CD4-positive, alpha-beta T cell treated with Interleukin-15 for 1 hour (primary cell): ENCODE measurements around the gene EIPR1.

Experiments
- DNase-seq: peaks from one replicate; pipeline ENCODE4 v3.0.0-alpha.2; 2020

EIPR1 gene

GRCh38 chr2:3355951-3356569, 21.6 kb downstream of the EIPR1 start:
- no peak for DNase-seq

GRCh38 chr2:3354986-3355385, 22.6 kb downstream of the EIPR1 start:
- DNase-seq: no peak

GRCh38 chr2:3349211-3349693, 28.4 kb downstream of the EIPR1 start:
- DNase-seq: no peak

GRCh38 chr2:3348767-3349166, 28.9 kb downstream of the EIPR1 start:
- no peak for DNase-seq

- DNase-seq: no peak
Measured at GRCh38 chr2:3345621-3346020, 32.0 kb downstream of the EIPR1 start.

GRCh38 chr2:3344897-3345296, 32.7 kb downstream of the EIPR1 start:
- no peak for DNase-seq

GRCh38 chr2:3343012-3343411, 34.6 kb downstream of the EIPR1 start:
- DNase-seq: no peak

GRCh38 chr2:3342324-3342723, 35.3 kb downstream of the EIPR1 start:
- DNase-seq: no peak

- no peak for DNase-seq
Measured at GRCh38 chr2:3341336-3341735, 36.3 kb downstream of the EIPR1 start.

- no peak for DNase-seq
Measured at GRCh38 chr2:3340144-3340543, 37.5 kb downstream of the EIPR1 start.

GRCh38 chr2:3338340-3338739, 39.3 kb downstream of the EIPR1 start:
- DNase-seq: no peak

GRCh38 chr2:3336844-3337243, 40.8 kb downstream of the EIPR1 start:
- no peak for DNase-seq

GRCh38 chr2:3334392-3335345, 42.9 kb downstream of the EIPR1 start:
- DNase-seq: no peak

- DNase-seq: no peak
Measured at GRCh38 chr2:3332133-3332532, 45.5 kb downstream of the EIPR1 start.

- DNase-seq: no peak
Measured at GRCh38 chr2:3329491-3329890, 48.1 kb downstream of the EIPR1 start.

- DNase-seq: no peak
Measured at GRCh38 chr2:3326871-3327270, 50.7 kb downstream of the EIPR1 start.

GRCh38 chr2:3326182-3326537, 51.5 kb downstream of the EIPR1 start:
- DNase-seq: no peak

GRCh38 chr2:3325458-3326181, 52.0 kb downstream of the EIPR1 start:
- no peak for DNase-seq

GRCh38 chr2:3324404-3325281, 53.0 kb downstream of the EIPR1 start:
- no peak for DNase-seq

- no peak for DNase-seq
Measured at GRCh38 chr2:3324036-3324386, 53.6 kb downstream of the EIPR1 start.

- DNase-seq: no peak
Measured at GRCh38 chr2:3323360-3324035, 54.1 kb downstream of the EIPR1 start.
